Activated naive CD4-positive, alpha-beta T cell treated with anti-CD3 and anti-CD28 coated beads for 36 hours (primary cell): Measurements from ENCODE around the gene ARHGAP24. TPM values are rescaled to one million over a fixed set of nuclear protein-coding genes. Genes with fewer than 3 reads are reported as not detected.

Experiments
- CTCF ChIA-PET: fragments of 350-600 bp; sonication (Branson Sonifier 250); formaldehyde crosslinking; loops from one replicate; lab custom pipeline; 2021; ENCODE audit warnings: antibody characterized with exemption; lab: Charles Lee
- DNase-seq: peaks from one replicate; pipeline ENCODE4 v3.0.0-alpha.2; 2020
- H3K27ac Mint-ChIP-seq: one replicate; pipeline ENCODE4 v1.8.0; 2021; ENCODE audit warnings: mild to moderate bottlenecking, mixed read lengths
- H3K27me3 Mint-ChIP-seq: one replicate; pipeline ENCODE4 v1.8.0; 2021; ENCODE audit warnings: low read depth, mixed read lengths
- H3K36me3 Mint-ChIP-seq: one replicate; pipeline ENCODE4 v1.8.0; 2021; ENCODE audit warnings: low read depth, mixed read lengths
- H3K4me1 Mint-ChIP-seq: one replicate; pipeline ENCODE4 v1.8.0; 2021; ENCODE audit warnings: low read depth, mixed read lengths
- H3K4me3 Mint-ChIP-seq: one replicate; pipeline ENCODE4 v1.8.0; 2021; ENCODE audit warnings: mild to moderate bottlenecking, moderate library complexity, mixed read lengths
- H3K9me3 Mint-ChIP-seq: one replicate; pipeline ENCODE4 v1.8.0; 2021; ENCODE audit warnings: mixed read lengths
- intact Hi-C: fragments of 100-400 bp; cut with micrococcal nuclease; formaldehyde crosslinking; loops from one replicate; pipeline ENCODE4 v1.15.1; 2023
- total RNA-seq, 2 experiments: library from RNA; stranded (reverse); gene quantifications; one replicate each; pipeline ENCODE4 v1.2.3, GENCODE V29; 2021

ARHGAP24 gene
- total RNA-seq, 2 experiments from 2014 or later = not detected

GRCh38 chr4:86031927-86032326 is 557.0 kb downstream of the ARHGAP24 start:
- DNase-seq = no peak
- intact Hi-C loops = no loop called here
- Mint-ChIP-seq H3K27ac (no peak overlapping the region), H3K9me3 (no peaks in the 10 kb centered on the region), H3K4me3 (no peak overlapping the region), H3K4me1 (no peaks in the 10 kb centered on the region), H3K27me3 (peaks cover 10% of the 10 kb centered on the region), H3K36me3 (no peaks in the 10 kb centered on the region)
- CTCF ChIA-PET = interaction anchor here (0.6 to 1.5 kb wide), 4 partner anchors 9 to 1893 kb away, joined by 3 to 4 read pairs (median 4); no protein-coding TSS in a partner anchor

GRCh38 chr4:86032476-86033022 is 557.6 kb downstream of the ARHGAP24 start:
- intact Hi-C loops = no loop called here
- no peaks in the 10 kb centered on the region for H3K4me1 Mint-ChIP-seq
- no peaks in the 10 kb centered on the region for H3K36me3 Mint-ChIP-seq
- H3K4me3 Mint-ChIP-seq = no peak overlapping the region
- CTCF ChIA-PET = interaction anchor here (0.6 to 1.3 kb wide), 3 partner anchors 10 to 1894 kb away, joined by 3 to 4 read pairs (median 4); no protein-coding TSS in a partner anchor
- H3K27ac Mint-ChIP-seq = no peak overlapping the region
- peaks cover 10% of the 10 kb centered on the region for H3K27me3 Mint-ChIP-seq
- no peaks in the 10 kb centered on the region for H3K9me3 Mint-ChIP-seq
- DNase-seq = no peak

GRCh38 chr4:86033171-86033570 is 558.2 kb downstream of the ARHGAP24 start:
- Mint-ChIP-seq H3K4me3 (no peak overlapping the region), H3K27me3 (peaks cover 10% of the 10 kb centered on the region), H3K4me1 (no peaks in the 10 kb centered on the region), H3K9me3 (no peaks in the 10 kb centered on the region), H3K27ac (no peak overlapping the region), H3K36me3 (no peaks in the 10 kb centered on the region)
- no peak for DNase-seq
- CTCF ChIA-PET = interaction anchor here (1.3 kb wide), 1 partner anchor 10 kb away, joined by 3 read pairs; no protein-coding TSS in a partner anchor
- intact Hi-C loops = no loop called here

- no peaks in the 10 kb centered on the region for H3K9me3 Mint-ChIP-seq
- no peaks in the 10 kb centered on the region for H3K36me3 Mint-ChIP-seq
- intact Hi-C loops = no loop called here
- no peak overlapping the region for H3K4me3 Mint-ChIP-seq
- no peak for DNase-seq
- CTCF ChIA-PET = no interaction called here
- H3K4me1 Mint-ChIP-seq = no peaks in the 10 kb centered on the region
- H3K27ac Mint-ChIP-seq = no peak overlapping the region
- H3K27me3 Mint-ChIP-seq = peaks cover 10% of the 10 kb centered on the region
These were observed 559.7 kb downstream of the ARHGAP24 start for GRCh38 chr4:86034616-86035015.

- Mint-ChIP-seq H3K27me3 (peaks cover 10% of the 10 kb centered on the region), H3K4me1 (no peaks in the 10 kb centered on the region), H3K27ac (no peak overlapping the region), H3K9me3 (no peaks in the 10 kb centered on the region), H3K4me3 (no peak overlapping the region), H3K36me3 (no peaks in the 10 kb centered on the region)
- no peak for DNase-seq
- intact Hi-C loops = no loop called here
- CTCF ChIA-PET = no interaction called here
These were observed 560.7 kb downstream of the ARHGAP24 start for GRCh38 chr4:86035688-86036087.

GRCh38 chr4:86036736-86037135 is 561.8 kb downstream of the ARHGAP24 start:
- Mint-ChIP-seq H3K36me3 (no peaks in the 10 kb centered on the region), H3K4me3 (no peak overlapping the region), H3K27ac (no peak overlapping the region), H3K27me3 (peaks cover 10% of the 10 kb centered on the region), H3K9me3 (no peaks in the 10 kb centered on the region), H3K4me1 (no peaks in the 10 kb centered on the region)
- DNase-seq = no peak
- CTCF ChIA-PET = no interaction called here
- intact Hi-C loops = no loop called here

- intact Hi-C loops = no loop called here
- Mint-ChIP-seq H3K27me3 (peaks cover 8% of the 10 kb centered on the region), H3K9me3 (no peaks in the 10 kb centered on the region), H3K4me1 (no peaks in the 10 kb centered on the region), H3K36me3 (no peaks in the 10 kb centered on the region), H3K27ac (no peak overlapping the region), H3K4me3 (no peak overlapping the region)
- CTCF ChIA-PET = no interaction called here
- DNase-seq = no peak
These were observed 563.1 kb downstream of the ARHGAP24 start for GRCh38 chr4:86038037-86038436.

GRCh38 chr4:86043755-86044592 is 569.0 kb downstream of the ARHGAP24 start:
- Mint-ChIP-seq H3K27me3 (no peaks in the 10 kb centered on the region), H3K4me1 (no peaks in the 10 kb centered on the region), H3K9me3 (no peaks in the 10 kb centered on the region), H3K36me3 (no peaks in the 10 kb centered on the region), H3K27ac (no peak overlapping the region), H3K4me3 (no peak overlapping the region)
- intact Hi-C loops = loop anchor here (1.0 to 10.0 kb wide), 2 partner anchors 289 to 896 kb away; no protein-coding TSS in a partner anchor
- peak; percentile 9 for DNase-seq
- CTCF ChIA-PET = interaction anchor here (0.8 to 1.5 kb wide), 3 partner anchors 13 to 959 kb away, joined by 3 to 4 read pairs (median 3); no protein-coding TSS in a partner anchor

- intact Hi-C loops = loop anchor here (1.0 to 10.0 kb wide), 2 partner anchors 290 to 896 kb away; no protein-coding TSS in a partner anchor
- DNase-seq = no peak
- Mint-ChIP-seq H3K4me3 (no peak overlapping the region), H3K27me3 (no peaks in the 10 kb centered on the region), H3K9me3 (no peaks in the 10 kb centered on the region), H3K36me3 (no peaks in the 10 kb centered on the region), H3K27ac (no peak overlapping the region), H3K4me1 (no peaks in the 10 kb centered on the region)
- CTCF ChIA-PET = interaction anchor here (0.8 to 1.6 kb wide), 4 partner anchors 14 to 960 kb away, joined by 3 to 6 read pairs (median 4); no protein-coding TSS in a partner anchor
These were observed 569.6 kb downstream of the ARHGAP24 start for GRCh38 chr4:86044593-86044985.

GRCh38 chr4:86048426-86048825 is 573.5 kb downstream of the ARHGAP24 start:
- H3K4me1 Mint-ChIP-seq = no peaks in the 10 kb centered on the region
- no peaks in the 10 kb centered on the region for H3K27me3 Mint-ChIP-seq
- no peak overlapping the region for H3K27ac Mint-ChIP-seq
- no peaks in the 10 kb centered on the region for H3K9me3 Mint-ChIP-seq
- CTCF ChIA-PET = no interaction called here
- intact Hi-C loops = loop anchor here (10.0 kb wide), 1 partner anchor 294 kb away; no protein-coding TSS in a partner anchor
- no peak overlapping the region for H3K4me3 Mint-ChIP-seq
- H3K36me3 Mint-ChIP-seq = no peaks in the 10 kb centered on the region
- DNase-seq = no peak

GRCh38 chr4:86050496-86050895 is 575.5 kb downstream of the ARHGAP24 start:
- no peak for DNase-seq
- CTCF ChIA-PET = no interaction called here
- Mint-ChIP-seq H3K9me3 (no peaks in the 10 kb centered on the region), H3K27me3 (no peaks in the 10 kb centered on the region), H3K27ac (no peak overlapping the region), H3K4me1 (no peaks in the 10 kb centered on the region), H3K36me3 (no peaks in the 10 kb centered on the region), H3K4me3 (no peak overlapping the region)
- intact Hi-C loops = no loop called here
